Measurements from ENCODE around the gene DEPDC1B.

GRCh38 chr5:60738933-60739332 lies 39.0 kb upstream of the DEPDC1B start:
- TF ChIP-seq CTCF (IDR thresholded peaks at IDR 0.05) = no peak
- TF ChIP-seq POLR2A (IDR thresholded peaks at IDR 0.05) = no peak
